A549 (cell line): ENCODE measurements around the gene ANO2.

Experiments
- CTCF ChIP-seq: fragments of >200 bp; sonication (Bioruptor Twin); formaldehyde crosslinking; IDR thresholded peaks from 3 replicates; pipeline ENCODE4 v1.5.1; 2016
- E2F6 ChIP-seq: IDR thresholded peaks from 2 replicates; pipeline ENCODE4 v1.6.1; 2012; ENCODE audit warnings: low read depth, borderline replicate concordance
- EHMT2 ChIP-seq: fragments of 200-600 bp; sonication (generic); IDR thresholded peaks from 2 replicates; pipeline ENCODE4 v1.6.1; 2016; ENCODE audit warnings: antibody characterized with exemption, low read depth, mild to moderate bottlenecking, moderate library complexity
- EP300 ChIP-seq, 2 experiments: fragments of >200 bp; sonication (Bioruptor Twin); formaldehyde crosslinking; IDR thresholded peaks; 2 replicates in 1 of 2; 3 replicates in 1 of 2; pipeline ENCODE4 v1.6.1; 2016 to 2017
- FOSL2 ChIP-seq, 2 experiments: fragments of 450-650 bp in 1 of 2; fragments of >200 bp in 1 of 2; sonication (Bioruptor Twin) in 1 of 2; formaldehyde crosslinking; IDR thresholded peaks; 2 replicates each; pipeline versions ENCODE4 v1.5.0 to v1.6.1; 2016 to 2020; ENCODE audit warnings: mild to moderate bottlenecking in 1 of 2, moderate library complexity in 1 of 2
- MAX ChIP-seq: IDR thresholded peaks from 2 replicates; pipeline ENCODE4 v1.6.1; 2012
- MYC ChIP-seq: IDR thresholded peaks from 2 replicates; pipeline ENCODE4 v1.6.1; 2012; ENCODE audit warnings: mild to moderate bottlenecking, inconsistent platforms, low read length, improper control_type of control experiment, borderline replicate concordance
- PBX3 ChIP-seq: IDR thresholded peaks from 2 replicates; pipeline ENCODE4 v1.6.1; 2012
- POLR2A ChIP-seq: IDR thresholded peaks from 2 replicates; pipeline ENCODE4 v1.6.1; 2012; ENCODE audit warnings: mild to moderate bottlenecking, low read length
- RAD21 ChIP-seq, 2 experiments: fragments of >200 bp in 1 of 2; sonication (Bioruptor Twin) in 1 of 2; formaldehyde crosslinking in 1 of 2; IDR thresholded peaks in 1 of 2; conservative IDR thresholded peaks in 1 of 2; 2 replicates in 1 of 2; 3 replicates in 1 of 2; pipeline ENCODE4 v1.6.1; 2012 to 2018; ENCODE audit warnings: inconsistent platforms in 1 of 2
- TFCP2L1 ChIP-seq: fragments of 250-450 bp; sonication (Bioruptor Pico); IDR thresholded peaks from 2 replicates; pipeline ENCODE4 v1.5.0; 2021; ENCODE audit warnings: mild to moderate bottlenecking

GRCh38 chr12:5984873-5985272 lies 39.8 kb upstream of the ANO2 start:
- TF ChIP-seq EHMT2: no peak
- TF ChIP-seq TFCP2L1 (CRISPR knock-in tag): no peak
- no peak for TF ChIP-seq CTCF
- TF ChIP-seq MAX: no peak
- no peak for TF ChIP-seq POLR2A
- TF ChIP-seq MYC: no peak
- TF ChIP-seq PBX3: no peak
- no peak for TF ChIP-seq FOSL2 (IDR thresholded peaks at IDR 0.05)
- no peak for TF ChIP-seq FOSL2 (CRISPR knock-in tag; IDR thresholded peaks at IDR 0.05)
- TF ChIP-seq RAD21 (conservative IDR thresholded peaks at IDR 0.05 in 1 of 2, IDR thresholded peaks at IDR 0.05 in 1 of 2): no peak
- no peak for TF ChIP-seq E2F6
- no peak for TF ChIP-seq EP300 (IDR thresholded peaks at IDR 0.05)
